ENCODE data around the gene POU5F1. TPM values are rescaled to one million over a fixed set of nuclear protein-coding genes. Genes with fewer than 3 reads are reported as not detected.

POU5F1 gene
- polyA plus RNA-seq, 1 donor from 2014 or later = not detected

- no peaks in the 10 kb centered on the region for H3F3A ChIP-seq (ENCODE audit: insufficient read depth, low read length, poor library complexity, severe bottlenecking)
- no peak overlapping the region for H3K4me3 ChIP-seq (ENCODE audit: low read length)
- TF ChIP-seq CTCF (IDR thresholded peaks at IDR 0.05; ENCODE audit: poor library complexity, severe bottlenecking) (no peak), REST (IDR thresholded peaks at IDR 0.05; ENCODE audit: borderline replicate concordance) (no peak)
- no peak overlapping the region for H3K27ac ChIP-seq (ENCODE audit: low read length)
- no peaks in the 10 kb centered on the region for H3K27me3 ChIP-seq (ENCODE audit: insufficient read depth, low read depth, low read length)
- H3K9me2 ChIP-seq (ENCODE audit: insufficient read depth, low read length) = no peaks in the 10 kb centered on the region
- no peak overlapping the region for H3K9ac ChIP-seq (ENCODE audit: low read length)
- H3K36me3 ChIP-seq (ENCODE audit: insufficient read depth, low read length) = no peaks in the 10 kb centered on the region
- no peaks in the 10 kb centered on the region for H4K20me1 ChIP-seq (ENCODE audit: insufficient read depth)
- H3K9me3 ChIP-seq (ENCODE audit: low read length) = no peaks in the 10 kb centered on the region
- H3K4me2 ChIP-seq (ENCODE audit: low read length) = no peak overlapping the region
- H2AFZ ChIP-seq (ENCODE audit: low read depth, low read length) = no peak overlapping the region
- no peaks in the 10 kb centered on the region for H3K79me2 ChIP-seq (replicated peaks; ENCODE audit: insufficient read depth, low read length)
Measured at GRCh38 chr6:31118178-31118577, 52.3 kb downstream of the POU5F1 start.

- Histone ChIP-seq H2AFZ (ENCODE audit: low read depth, low read length) (no peak overlapping the region), H3K79me2 (replicated peaks; ENCODE audit: insufficient read depth, low read length) (no peaks in the 10 kb centered on the region), H3K9me3 (ENCODE audit: low read length) (no peaks in the 10 kb centered on the region), H4K20me1 (ENCODE audit: insufficient read depth) (no peaks in the 10 kb centered on the region), H3K27me3 (ENCODE audit: insufficient read depth, low read depth, low read length) (no peaks in the 10 kb centered on the region), H3K9me2 (ENCODE audit: insufficient read depth, low read length) (no peaks in the 10 kb centered on the region), H3K9ac (ENCODE audit: low read length) (no peak overlapping the region), H3K27ac (ENCODE audit: low read length) (no peak overlapping the region), H3F3A (ENCODE audit: insufficient read depth, low read length, poor library complexity, severe bottlenecking) (no peaks in the 10 kb centered on the region), H3K4me2 (ENCODE audit: low read length) (no peak overlapping the region), H3K4me3 (ENCODE audit: low read length) (no peak overlapping the region), H3K36me3 (ENCODE audit: insufficient read depth, low read length) (no peaks in the 10 kb centered on the region)
- TF ChIP-seq RAD21 (conservative IDR thresholded peaks at IDR 0.05) = no peak
- TF ChIP-seq MXI1 (conservative IDR thresholded peaks at IDR 0.05; ENCODE audit: poor library complexity, severe bottlenecking) = no peak
- TF ChIP-seq POLR2AphosphoS5 (IDR thresholded peaks at IDR 0.05) = no peak
- no peak for TF ChIP-seq EP300 (conservative IDR thresholded peaks at IDR 0.05; ENCODE audit: poor library complexity, severe bottlenecking)
- TF ChIP-seq EZH2 (IDR thresholded peaks at IDR 0.05; ENCODE audit: borderline replicate concordance, insufficient read depth, low read length, poor library complexity, severe bottlenecking) = no peak
- TF ChIP-seq CTCF (IDR thresholded peaks at IDR 0.05; ENCODE audit: poor library complexity, severe bottlenecking) = no peak
- no peak for TF ChIP-seq SMC3 (conservative IDR thresholded peaks at IDR 0.05; ENCODE audit: poor library complexity)
- no peak for TF ChIP-seq TAF1 (IDR thresholded peaks at IDR 0.05; ENCODE audit: low read depth)
- no peak for TF ChIP-seq REST (IDR thresholded peaks at IDR 0.05; ENCODE audit: borderline replicate concordance)
Measured at GRCh38 chr6:31116661-31117385, 53.7 kb downstream of the POU5F1 start.

All from neural cell (in vitro differentiated cells).